Epithelial cell of prostate (primary cell): ENCODE data around the gene VWA5A.
"Not testable (repeated sequence)": the region's sequence is repeated elsewhere in the genome, so short reads cannot be mapped to it uniquely, and the experiment has no call there.

ENCODE experiments used
- DNase-seq: peaks from one replicate; pipeline ENCODE4 v3.0.0-alpha.2; 2011; ENCODE audit warnings: low read depth, low spot score
- H3K27ac ChIP-seq: fragments of 450-650 bp; 2 replicates; pipeline ENCODE4 v1.5.1; 2017; ENCODE audit warnings: mild to moderate bottlenecking

VWA5A gene

DNA sequence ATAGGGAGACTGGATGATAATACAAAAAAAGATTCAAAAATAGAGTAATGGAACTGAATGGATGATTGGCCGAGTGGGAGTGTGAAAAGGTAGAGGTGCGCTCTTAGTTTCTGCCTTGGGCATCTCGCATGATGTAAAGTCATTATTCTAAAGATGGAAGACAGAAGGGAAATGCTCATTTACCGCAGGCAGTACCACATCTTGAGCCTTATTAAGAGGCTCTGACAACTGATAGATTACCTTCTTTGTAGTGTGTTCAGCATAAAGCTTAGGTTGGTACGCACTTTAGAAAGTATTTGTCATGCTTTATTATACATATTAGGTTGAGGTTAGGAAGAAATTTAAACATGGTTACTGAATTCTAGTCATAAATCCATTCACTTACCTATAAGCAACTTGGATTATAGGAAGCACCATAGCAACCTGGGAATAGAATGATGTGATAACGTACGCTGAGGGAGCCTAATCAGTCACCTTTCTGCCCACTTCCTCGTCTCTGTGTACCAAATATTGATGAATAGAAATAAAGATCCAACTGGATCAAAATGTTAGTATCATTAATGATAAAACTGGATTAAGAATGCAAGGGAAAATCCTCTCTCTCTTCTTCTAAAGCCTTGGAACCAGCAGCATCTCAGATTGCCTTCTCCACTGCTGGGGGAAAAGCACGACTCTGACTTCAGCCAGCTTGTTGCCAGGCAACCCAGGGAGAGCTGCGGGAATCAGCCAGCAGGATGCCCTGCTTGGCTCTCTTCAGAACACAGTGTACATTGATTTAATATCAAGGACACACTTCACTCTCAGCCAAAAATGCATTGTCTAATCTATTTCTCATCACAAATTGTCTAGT is 29.0 kb upstream of the VWA5A start:
- DNase-seq: no peak
- H3K27ac ChIP-seq: peak overlapping the region; percentile 78

DNA sequence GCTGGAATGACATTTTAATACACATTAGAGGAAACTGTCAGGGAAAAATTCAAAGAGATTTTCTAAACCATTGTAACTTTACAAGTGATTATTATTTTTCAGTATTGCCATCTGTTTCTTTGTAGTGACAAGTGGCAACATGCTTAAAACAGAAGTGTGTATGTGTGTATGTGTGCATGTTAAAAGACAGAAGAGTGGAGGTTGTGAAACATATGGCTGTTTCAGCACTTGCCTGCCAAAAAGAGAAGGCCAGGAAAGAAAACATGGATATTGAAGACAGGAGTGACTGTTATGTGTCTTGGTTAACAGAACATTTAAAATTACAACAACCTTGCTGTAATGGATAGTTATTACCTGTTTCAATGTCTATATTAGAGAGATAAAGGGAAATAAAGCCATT is 24.3 kb upstream of the VWA5A start:
- DNase-seq: no peak
- no peak overlapping the region for H3K27ac ChIP-seq

DNA sequence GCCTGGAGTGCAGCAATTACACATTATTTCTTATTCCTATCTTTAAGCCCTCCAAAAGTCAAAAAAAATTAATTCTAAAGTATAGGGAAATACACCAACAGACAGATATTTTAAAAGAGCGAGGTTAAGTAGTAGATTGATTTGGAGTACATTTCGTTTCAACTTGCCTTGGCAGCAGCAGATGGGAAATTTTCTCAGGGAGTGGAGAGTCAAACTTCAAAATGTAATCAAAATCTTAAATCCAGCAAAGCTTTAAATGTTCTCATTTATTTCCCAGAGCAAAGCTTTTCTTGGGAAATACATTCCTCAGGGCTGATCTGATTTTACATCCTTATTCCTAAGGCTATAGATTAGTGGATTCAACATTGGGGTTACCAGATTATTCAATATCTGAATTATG is 21.9 kb upstream of the VWA5A start:
- no peak for DNase-seq
- no peak overlapping the region for H3K27ac ChIP-seq

DNA sequence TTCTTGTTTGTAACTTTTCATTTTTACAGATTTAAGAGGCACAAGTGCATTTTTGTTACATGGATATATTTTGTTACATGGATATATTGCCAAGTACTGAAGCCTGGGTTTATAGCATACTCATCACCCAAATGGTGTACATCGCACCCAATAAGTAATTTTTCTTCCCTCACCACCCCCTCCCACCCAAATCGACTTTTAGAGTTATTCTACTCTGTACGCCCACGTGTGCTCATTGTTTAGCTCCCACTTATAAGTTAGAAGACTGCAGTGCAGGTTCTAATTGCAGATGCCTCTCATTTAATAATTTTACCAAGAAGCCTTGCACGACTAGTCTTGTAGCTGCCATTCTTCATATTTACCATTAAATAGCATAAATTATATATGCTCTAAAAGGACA is 20.5 kb upstream of the VWA5A start:
- DNase-seq: no peak
- H3K27ac ChIP-seq: no peak overlapping the region

DNA sequence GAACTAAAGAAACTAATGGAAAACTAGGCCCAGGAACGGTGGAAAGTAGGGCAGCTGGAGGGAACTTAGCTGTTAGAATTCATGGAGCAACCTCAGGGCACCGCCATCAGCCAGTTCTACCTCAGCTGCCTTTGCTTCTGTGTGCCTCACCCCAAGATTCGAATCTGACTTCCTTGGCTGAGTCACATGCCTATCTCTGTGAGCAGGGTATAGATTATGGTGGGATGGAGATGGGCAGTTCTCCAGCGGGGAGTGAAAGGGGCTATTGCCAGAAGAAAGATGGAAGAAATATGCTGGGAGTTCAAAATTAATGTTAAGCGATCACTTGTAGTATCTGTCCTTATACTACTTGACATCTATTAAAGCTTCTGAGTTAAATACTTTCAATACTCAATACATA is 18.9 kb upstream of the VWA5A start:
- DNase-seq: no peak
- no peak overlapping the region for H3K27ac ChIP-seq

DNA sequence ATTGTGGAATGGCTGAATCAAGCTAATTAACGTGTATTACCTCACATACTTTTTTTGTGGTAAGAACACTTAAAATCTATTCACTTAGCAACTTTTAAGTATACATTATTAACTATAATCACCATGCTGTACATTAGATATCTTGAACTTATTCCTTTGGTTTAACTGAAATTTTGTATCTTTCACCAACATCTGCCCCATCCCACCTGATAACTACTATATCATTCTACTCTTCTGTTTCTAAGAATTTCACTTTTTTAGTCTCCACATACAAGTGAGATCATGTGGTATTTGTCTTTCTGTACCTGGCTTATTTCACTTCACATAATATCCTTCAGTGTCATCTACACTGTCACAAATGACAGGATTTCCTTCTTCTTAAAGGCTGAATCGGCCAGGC is 17.1 kb upstream of the VWA5A start:
- no peak for DNase-seq
- H3K27ac ChIP-seq: no peak overlapping the region

DNA sequence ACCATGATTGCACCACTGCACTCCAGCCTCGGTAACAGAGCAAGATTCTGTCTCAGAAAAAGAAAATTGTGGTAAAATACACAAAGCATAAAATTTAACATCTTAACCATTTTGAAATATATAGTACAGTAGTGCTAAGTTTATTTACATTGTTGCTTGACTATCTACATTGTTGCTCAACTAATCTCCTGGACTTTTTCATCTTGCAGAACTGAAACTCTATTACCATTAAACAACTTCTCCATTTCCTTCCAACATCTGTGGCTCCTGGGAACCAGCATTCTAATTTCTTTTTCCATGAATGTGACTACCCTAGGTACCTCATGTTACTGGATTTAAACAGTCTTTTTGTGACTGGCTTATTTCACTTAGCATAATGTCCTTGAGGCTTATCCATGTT is 13.5 kb upstream of the VWA5A start:
- DNase-seq: no peak
- no peak overlapping the region for H3K27ac ChIP-seq

DNA sequence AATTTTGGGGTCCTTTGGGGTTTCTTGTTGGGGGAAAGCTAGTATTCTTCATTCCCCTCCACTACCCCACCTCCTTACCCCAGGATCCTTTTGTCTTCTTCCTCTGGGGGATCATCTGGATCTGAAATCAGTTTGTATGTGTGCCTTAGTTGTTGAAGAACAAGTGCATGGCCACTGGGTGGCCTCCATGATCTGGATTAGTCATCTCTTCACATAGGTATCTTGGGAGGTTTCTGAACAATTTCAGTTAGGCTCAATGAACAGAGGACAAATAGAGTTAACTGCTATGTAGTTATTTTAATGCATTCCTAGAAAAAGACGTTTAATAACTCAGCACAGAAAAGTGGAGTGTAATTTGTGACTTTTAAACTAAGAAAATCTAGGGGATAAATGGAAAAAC is 7.1 kb upstream of the VWA5A start:
- no peak overlapping the region for H3K27ac ChIP-seq
- DNase-seq: no peak

DNA sequence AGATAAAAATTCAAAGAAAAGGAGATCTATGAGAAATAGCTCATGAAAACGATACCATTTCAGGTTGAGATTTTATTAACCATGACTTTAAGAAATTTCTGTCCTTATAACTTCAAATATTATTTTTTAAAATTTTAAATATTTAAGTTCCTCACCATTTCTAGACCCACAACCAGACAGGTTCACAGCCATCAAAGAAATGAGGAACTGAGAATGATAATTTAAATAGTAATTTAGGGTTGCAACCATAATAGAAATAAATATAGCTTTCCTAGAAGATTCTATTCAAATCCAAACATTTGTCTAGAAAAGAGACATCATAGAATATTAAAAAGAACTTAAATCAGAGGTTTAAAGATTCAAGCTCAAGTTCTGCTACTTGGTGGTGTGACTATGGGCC is 5.9 kb upstream of the VWA5A start:
- no peak overlapping the region for H3K27ac ChIP-seq
- no peak for DNase-seq

DNA sequence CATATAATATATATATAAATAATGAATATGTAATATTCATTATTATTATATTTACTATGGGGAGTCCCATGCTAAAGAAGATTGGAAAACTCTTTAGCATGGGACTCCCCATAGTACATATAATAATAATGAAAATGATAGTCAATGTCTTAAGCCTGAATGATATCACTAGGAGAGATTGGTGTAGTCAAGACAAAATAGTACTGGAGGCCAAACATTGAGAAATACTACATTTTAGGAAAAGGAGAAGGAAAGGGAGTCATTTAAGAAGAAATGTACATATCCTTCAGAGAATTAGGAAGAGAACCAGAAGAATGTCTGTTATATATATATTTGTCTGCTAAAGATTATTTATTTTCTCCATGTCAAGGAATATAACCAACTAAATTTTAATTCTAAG is 5.0 kb upstream of the VWA5A start:
- no peak for DNase-seq
- no peak overlapping the region for H3K27ac ChIP-seq

DNA sequence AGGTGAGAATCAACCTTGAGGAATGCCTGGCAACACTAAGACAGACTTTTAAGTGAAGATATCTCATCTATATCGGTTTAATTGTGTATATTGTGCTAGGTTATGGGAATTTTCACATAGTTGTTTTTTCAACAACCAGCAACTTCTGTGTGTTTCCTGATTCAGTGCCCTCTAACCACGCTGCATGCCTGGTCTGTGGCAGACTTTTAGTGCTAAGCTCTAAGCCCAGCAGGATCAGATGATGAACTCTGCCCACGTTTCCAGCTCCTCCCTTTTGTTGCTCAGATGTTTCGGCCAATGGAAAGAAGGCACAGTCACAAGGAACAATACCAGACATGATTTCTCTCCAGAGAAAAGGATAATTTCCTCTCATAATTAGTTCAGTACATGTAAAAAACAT is 1.4 kb upstream of the VWA5A start:
- peak; percentile 20 for DNase-seq
- no peak overlapping the region for H3K27ac ChIP-seq

DNA sequence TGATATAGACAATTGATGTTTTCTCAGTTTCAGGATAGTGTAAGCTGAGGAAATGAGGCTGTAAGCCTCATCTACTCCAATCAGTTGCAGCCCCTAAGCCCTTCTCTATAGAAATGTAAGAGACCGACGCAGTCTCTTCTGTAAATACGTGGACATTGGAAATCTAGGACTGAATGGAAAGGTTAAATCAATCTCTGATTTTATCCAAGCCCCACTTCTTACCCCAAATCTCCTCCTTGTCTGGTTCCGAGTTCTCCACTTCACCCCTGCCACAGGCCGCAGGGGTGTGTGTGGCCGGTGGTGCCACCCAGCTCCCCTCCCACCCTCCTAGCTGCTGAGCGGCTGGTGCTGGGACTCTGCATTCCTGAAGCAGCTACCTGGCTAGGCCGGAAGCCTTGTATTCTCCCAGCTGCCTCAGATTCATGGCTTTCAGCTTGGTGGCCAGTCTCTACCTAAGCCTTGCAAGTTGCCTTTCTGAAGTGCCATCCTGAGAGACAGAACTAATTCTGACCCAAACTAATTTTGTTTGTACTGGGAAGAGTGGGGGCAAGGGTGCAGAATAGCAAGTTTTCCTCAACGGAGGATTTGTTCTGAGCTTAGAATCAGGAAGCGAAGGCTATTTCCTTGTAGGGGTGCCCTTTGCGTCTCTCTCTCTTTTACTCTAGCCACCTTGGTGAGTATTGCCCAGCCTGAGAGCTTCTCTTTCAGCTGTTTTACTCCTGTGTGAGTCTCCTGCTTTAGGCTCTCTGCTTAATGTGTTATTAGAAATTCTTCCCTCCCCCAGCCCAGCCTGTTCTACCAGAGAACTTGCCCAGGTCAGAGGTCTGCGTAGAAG is 749 bp downstream of the VWA5A start:
- peak overlapping the region; percentile 76 for H3K27ac ChIP-seq

DNA sequence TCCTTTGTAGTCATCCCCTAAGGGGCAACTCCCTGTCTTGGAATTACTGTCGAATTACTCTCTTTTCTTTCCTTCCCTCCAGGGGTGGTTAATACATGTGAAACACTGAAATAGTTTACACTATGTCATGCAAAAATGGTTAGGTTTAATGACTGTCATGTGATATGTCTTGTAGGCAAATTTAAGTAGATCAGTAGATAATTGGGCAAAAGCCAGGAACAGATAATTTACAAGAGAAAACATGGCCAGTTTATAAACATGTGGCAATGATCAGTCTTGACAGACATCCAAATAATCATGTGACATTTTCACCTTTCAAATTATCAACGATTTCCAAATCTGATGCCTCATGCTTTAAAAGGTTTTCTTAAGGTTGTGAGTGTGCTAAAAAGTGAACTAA is 3.9 kb downstream of the VWA5A start:
- no peak overlapping the region for H3K27ac ChIP-seq
- DNase-seq: no peak

More for the DNA sequence above, 749 bp downstream of the VWA5A start:
- no peak for DNase-seq

DNA sequence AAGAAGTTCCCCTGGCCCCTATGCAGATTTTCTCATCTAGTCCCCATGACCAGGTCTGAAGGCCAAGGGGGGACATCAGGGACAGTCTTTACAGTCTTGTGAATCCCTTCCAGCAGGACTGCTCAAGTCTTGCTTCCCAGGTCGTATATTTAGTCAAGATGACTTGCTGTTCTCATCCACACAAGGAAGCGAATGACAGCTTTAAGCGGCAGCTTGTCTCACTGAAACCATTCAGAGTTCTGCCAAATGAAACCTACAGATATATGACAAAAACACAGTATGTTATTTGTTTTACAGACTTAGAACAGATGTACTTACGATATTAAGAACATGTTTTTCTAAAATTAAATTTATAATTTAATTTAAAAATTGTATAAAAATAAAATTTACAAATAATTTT is 5.6 kb downstream of the VWA5A start:
- no peak for DNase-seq
- no peak overlapping the region for H3K27ac ChIP-seq

DNA sequence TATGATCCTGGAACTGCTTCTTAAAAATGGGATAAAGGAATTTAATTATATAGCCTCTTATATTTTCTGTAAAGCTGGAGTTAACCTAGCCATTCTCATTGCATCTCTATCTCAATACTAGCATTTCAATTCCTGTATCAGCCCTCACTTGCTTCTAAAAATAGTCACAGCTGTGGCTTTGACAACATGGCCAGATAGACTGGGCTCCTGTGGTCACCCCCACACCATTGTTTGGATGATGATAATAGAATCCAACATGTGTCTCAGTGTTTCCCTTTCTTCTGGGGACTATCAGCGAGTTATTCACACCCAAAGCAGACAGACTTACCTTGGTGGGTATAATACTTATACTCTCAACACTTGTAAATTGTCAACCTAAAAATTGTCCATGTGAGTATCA is 6.9 kb downstream of the VWA5A start:
- no peak overlapping the region for H3K27ac ChIP-seq
- no peak for DNase-seq

DNA sequence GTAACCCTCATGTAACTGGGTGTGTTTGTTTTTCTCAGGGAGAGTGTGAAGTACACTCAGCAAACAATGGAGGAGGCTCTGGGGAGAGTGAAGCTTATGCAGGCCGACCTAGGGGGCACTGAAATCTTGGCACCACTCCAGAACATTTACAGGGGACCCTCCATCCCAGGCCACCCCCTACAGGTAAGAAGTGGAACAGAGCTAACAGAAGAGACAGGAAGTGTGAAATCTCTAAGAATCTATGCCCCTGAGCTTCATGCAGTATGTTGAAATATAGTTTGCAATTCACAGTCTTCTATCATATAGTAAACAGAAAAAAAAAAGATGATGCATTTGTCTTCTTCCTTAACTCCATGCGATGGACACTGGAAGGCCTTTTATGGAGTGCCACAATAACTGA is 8.4 kb downstream of the VWA5A start:
- no peak for DNase-seq
- H3K27ac ChIP-seq: no peak overlapping the region

DNA sequence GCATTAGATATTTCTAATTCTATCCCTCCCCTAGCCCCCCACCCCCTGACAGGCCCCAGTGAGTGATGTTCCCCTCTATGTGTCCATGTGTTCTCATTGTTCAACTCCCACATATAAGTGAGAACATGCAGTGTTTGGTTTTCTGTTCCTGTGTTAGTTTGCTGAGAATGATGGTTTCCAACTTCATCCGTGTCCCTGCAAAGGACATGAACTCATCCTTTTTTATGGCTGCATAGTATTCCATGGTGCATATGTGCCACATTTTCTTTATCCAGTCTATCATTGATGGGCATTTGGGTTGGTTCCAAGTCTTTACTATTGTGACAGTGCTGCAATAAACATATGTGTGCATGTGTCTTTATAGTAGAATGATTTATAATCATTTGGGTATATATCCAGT is 11.9 kb downstream of the VWA5A start:
- not testable (repeated sequence) for DNase-seq, H3K27ac ChIP-seq

DNA sequence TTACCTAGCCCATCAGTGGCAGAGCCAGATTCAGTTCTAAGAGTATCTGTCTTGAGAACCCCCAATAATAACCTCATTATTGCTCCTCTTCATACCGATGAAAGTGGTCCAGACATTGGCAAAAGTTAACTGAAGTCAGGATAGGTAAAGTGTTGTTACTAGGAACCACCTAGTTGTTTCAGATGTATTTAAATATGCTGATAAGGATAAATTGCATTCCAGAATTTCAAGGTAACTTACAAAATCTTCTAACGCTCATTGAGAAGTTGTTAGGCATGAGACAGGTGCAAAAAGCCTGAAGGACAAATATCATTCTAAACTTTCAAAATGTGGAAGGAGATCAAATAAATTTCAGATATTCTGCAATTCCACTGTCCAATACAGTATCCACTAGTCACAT is 27.8 kb downstream of the VWA5A start:
- DNase-seq: no peak
- H3K27ac ChIP-seq: no peak overlapping the region

DNA sequence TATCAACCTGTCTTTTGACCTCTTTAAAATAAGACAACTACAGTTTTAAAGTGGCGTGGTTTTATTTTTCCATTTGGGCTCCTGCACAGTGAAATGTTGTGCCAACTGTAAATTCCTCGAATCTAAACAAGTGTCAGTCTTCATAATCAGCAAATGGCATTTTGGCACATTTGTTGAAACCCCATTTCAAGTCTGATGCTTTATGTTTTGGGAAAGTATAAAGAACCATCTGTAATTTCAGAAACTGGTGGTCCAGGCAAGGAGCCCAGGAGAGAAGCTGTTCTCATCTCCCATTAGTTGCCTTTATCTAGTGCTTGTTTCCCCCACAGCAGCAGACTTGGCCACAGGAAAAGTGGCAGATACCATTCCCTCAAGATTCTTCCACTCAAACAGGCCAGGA is 32.7 kb downstream of the VWA5A start:
- H3K27ac ChIP-seq: no peak overlapping the region
- DNase-seq: no peak

DNA sequence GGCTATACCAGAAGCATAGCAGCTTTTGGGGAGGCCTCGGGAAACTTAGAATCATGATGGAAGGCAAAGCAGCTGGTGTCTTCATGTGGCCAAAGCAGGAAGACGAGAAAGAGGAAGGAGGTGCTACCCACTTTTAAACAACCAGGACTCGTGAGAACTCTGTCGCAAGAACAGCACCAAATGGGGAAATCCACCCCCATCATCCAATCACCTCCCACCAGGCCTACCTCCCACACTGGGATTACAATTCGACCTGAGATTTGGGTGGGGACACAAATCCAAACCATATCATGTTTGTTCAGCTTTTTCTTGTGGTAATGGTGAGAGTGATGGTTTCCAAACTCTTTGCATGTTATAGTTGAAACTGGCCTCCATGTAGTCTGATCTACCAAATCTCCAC is 35.4 kb downstream of the VWA5A start:
- DNase-seq: no peak
- no peak overlapping the region for H3K27ac ChIP-seq

DNA sequence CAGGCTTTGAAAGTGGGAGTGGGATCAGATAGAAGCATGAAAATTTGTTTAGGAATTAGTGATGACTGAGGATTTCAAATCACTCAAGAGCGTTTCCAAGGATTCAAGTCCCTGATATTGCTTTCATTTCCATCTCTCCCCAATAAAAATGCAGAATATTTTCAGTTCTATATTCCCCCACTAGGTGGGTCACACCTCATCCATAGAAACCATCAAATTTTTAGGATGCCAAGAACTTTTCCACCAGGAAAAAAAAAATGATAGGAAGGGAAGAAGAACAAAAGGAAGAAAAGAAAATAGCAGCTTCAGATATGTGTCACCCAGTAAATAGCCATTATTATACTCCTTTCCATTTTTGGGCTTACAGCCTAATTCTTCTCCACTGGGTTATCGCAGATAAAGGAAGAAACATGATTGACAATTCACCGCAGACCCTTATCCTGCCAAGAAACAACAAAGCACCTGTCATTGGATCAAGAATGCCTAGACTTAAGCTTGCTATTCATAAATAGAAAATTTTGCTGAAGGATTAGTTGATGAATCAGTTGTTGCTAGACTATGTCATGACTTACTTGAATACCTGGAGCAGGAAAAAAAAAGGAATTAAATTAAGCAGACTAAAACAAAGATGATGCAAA is 37.6 kb downstream of the VWA5A start:
- no peak overlapping the region for H3K27ac ChIP-seq
- DNase-seq: no peak
